Measurements from ENCODE around the gene OR2T10.

OR2T10 gene

GRCh38 chr1:248625166-248625565 is 27.7 kb upstream of the OR2T10 start:
- Histone ChIP-seq H2AFZ (ENCODE audit: low read depth) (no peak overlapping the region), H3K36me3 (ENCODE audit: insufficient read depth) (no peaks in the 10 kb centered on the region), H3K4me1 (ENCODE audit: low read depth, poor library complexity, severe bottlenecking) (no peaks in the 10 kb centered on the region), H3K79me2 (ENCODE audit: insufficient read depth, low read depth) (no peaks in the 10 kb centered on the region), H4K20me1 (ENCODE audit: insufficient read depth) (no peaks in the 10 kb centered on the region), H3K9ac (no peak overlapping the region), H3K4me2 (no peak overlapping the region), H3K27me3 (ENCODE audit: insufficient read depth, low read depth) (no peaks in the 10 kb centered on the region), H3K27ac (no peak overlapping the region), H3K4me3 (IDR thresholded peaks at IDR 0.05; ENCODE audit: insufficient read depth, low read depth, low read length) (no peak overlapping the region)
- TF ChIP-seq CTCF (conservative IDR thresholded peaks at IDR 0.05; ENCODE audit: low read depth, low read length) = no peak

- Histone ChIP-seq H4K20me1 (ENCODE audit: insufficient read depth) (no peaks in the 10 kb centered on the region), H3K4me3 (IDR thresholded peaks at IDR 0.05; ENCODE audit: insufficient read depth, low read depth, low read length) (no peak overlapping the region), H3K79me2 (ENCODE audit: insufficient read depth, low read depth) (no peaks in the 10 kb centered on the region), H3K9ac (no peak overlapping the region), H3K4me2 (no peak overlapping the region), H3K27me3 (ENCODE audit: insufficient read depth, low read depth) (no peaks in the 10 kb centered on the region), H2AFZ (ENCODE audit: low read depth) (no peak overlapping the region), H3K4me1 (ENCODE audit: low read depth, poor library complexity, severe bottlenecking) (no peaks in the 10 kb centered on the region), H3K27ac (no peak overlapping the region), H3K36me3 (ENCODE audit: insufficient read depth) (no peaks in the 10 kb centered on the region)
- TF ChIP-seq CTCF (conservative IDR thresholded peaks at IDR 0.05; ENCODE audit: low read depth, low read length) = peak; percentile 89
These were observed 25.1 kb upstream of the OR2T10 start for GRCh38 chr1:248622570-248623001.

GRCh38 chr1:248621770-248622169 is 24.3 kb upstream of the OR2T10 start:
- Histone ChIP-seq H3K27me3 (ENCODE audit: insufficient read depth, low read depth) (no peaks in the 10 kb centered on the region), H3K4me2 (no peak overlapping the region), H3K4me3 (IDR thresholded peaks at IDR 0.05; ENCODE audit: insufficient read depth, low read depth, low read length) (no peak overlapping the region), H3K4me1 (ENCODE audit: low read depth, poor library complexity, severe bottlenecking) (no peaks in the 10 kb centered on the region), H4K20me1 (ENCODE audit: insufficient read depth) (no peaks in the 10 kb centered on the region), H3K79me2 (ENCODE audit: insufficient read depth, low read depth) (no peaks in the 10 kb centered on the region), H3K27ac (no peak overlapping the region), H3K9ac (no peak overlapping the region), H2AFZ (ENCODE audit: low read depth) (no peak overlapping the region), H3K36me3 (ENCODE audit: insufficient read depth) (no peaks in the 10 kb centered on the region)
- no peak for TF ChIP-seq CTCF (conservative IDR thresholded peaks at IDR 0.05; ENCODE audit: low read depth, low read length)

- no peak overlapping the region for H3K9ac ChIP-seq
- no peaks in the 10 kb centered on the region for H3K27me3 ChIP-seq (ENCODE audit: insufficient read depth, low read depth)
- no peaks in the 10 kb centered on the region for H3K36me3 ChIP-seq (ENCODE audit: insufficient read depth)
- no peak overlapping the region for H2AFZ ChIP-seq (ENCODE audit: low read depth)
- H4K20me1 ChIP-seq (ENCODE audit: insufficient read depth) = no peaks in the 10 kb centered on the region
- H3K4me3 ChIP-seq (IDR thresholded peaks at IDR 0.05; ENCODE audit: insufficient read depth, low read depth, low read length) = no peak overlapping the region
- peak; percentile 55 for TF ChIP-seq CTCF (conservative IDR thresholded peaks at IDR 0.05; ENCODE audit: low read depth, low read length)
- no peaks in the 10 kb centered on the region for H3K79me2 ChIP-seq (ENCODE audit: insufficient read depth, low read depth)
- peaks cover 6% of the 10 kb centered on the region for H3K4me1 ChIP-seq (ENCODE audit: low read depth, poor library complexity, severe bottlenecking)
- no peak overlapping the region for H3K27ac ChIP-seq
- H3K4me2 ChIP-seq = no peak overlapping the region
These were observed 21.4 kb upstream of the OR2T10 start for GRCh38 chr1:248618878-248619277.

Measured in KMS-11 (cell line).